Tibial nerve (tissue), 4 donors: Measurements from ENCODE around the gene DNM3. TPM values are rescaled to one million over a fixed set of nuclear protein-coding genes. Genes with fewer than 3 reads are reported as not detected.
A peak's percentile ranks its signal among the peaks of the same experiment; 100 is the strongest.
"Not testable (repeated sequence)": the region's sequence is repeated elsewhere in the genome, so short reads cannot be mapped to it uniquely, and the experiment has no call there.

ENCODE experiments used
- DNase-seq, 2 donors: peaks; one replicate each; pipeline ENCODE4 v3.0.0-alpha.2; 2019; ENCODE audit warnings: low spot score in 2 of 2
- H3K27ac ChIP-seq, 4 donors: fragments of 200-600 bp; sonication (generic) in 3 of 4; one replicate each; pipeline ENCODE4 v1.5.1; 2017 to 2019; ENCODE audit warnings: mild to moderate bottlenecking in 1 of 4
- H3K27me3 ChIP-seq, 2 donors: fragments of 200-600 bp; sonication (generic) in 1 of 2; one replicate each; pipeline versions ENCODE4 v1.5.1 to v1.6.0; 2017 to 2019
- H3K36me3 ChIP-seq, 3 donors: fragments of 200-600 bp; sonication (generic); one replicate each; pipeline ENCODE4 v1.5.1; 2018 to 2019
- H3K4me1 ChIP-seq, 4 donors: fragments of 200-600 bp; sonication (generic) in 3 of 4; one replicate each; pipeline ENCODE4 v1.5.1; 2017 to 2019
- H3K4me3 ChIP-seq, 4 donors: fragments of 200-600 bp; sonication (generic) in 3 of 4; one replicate each; pipeline ENCODE4 v1.5.1; 2017 to 2019; ENCODE audit warnings: mild to moderate bottlenecking in 1 of 4, moderate library complexity in 1 of 4
- H3K9me3 ChIP-seq, 4 donors: fragments of 200-600 bp; sonication (generic) in 3 of 4; one replicate each; pipeline ENCODE4 v1.5.1; 2017 to 2019
- EP300 ChIP-seq, 2 donors: sonication (generic); formaldehyde crosslinking; IDR thresholded peaks; one replicate each; pipeline ENCODE4 v1.6.1; 2017; ENCODE audit warnings: antibody characterized with exemption in 2 of 2, mild to moderate bottlenecking in 1 of 2
- POLR2A ChIP-seq, 2 donors: fragments of 450-650 bp; IDR thresholded peaks; one replicate each; pipeline ENCODE4 v1.6.1; 2017; ENCODE audit warnings: antibody characterized with exemption in 2 of 2, mild to moderate bottlenecking in 2 of 2, moderate library complexity in 2 of 2
- WGBS, 2 donors: methylation state at CpG; one replicate each; pipeline ENCODE4 v1.1.5; 2018; 5-methylcytosine and 5-hydroxymethylcytosine counted together
- total RNA-seq, 4 donors: library from RNA; depleted of rRNA; stranded (reverse); fragments of >200 nt; gene quantifications; one replicate each; pipeline ENCODE4 v1.1.0, GENCODE V29; 2016
- TF ChIP-seq, protein P1 (sequence below), 5 experiments: fragments of 200-600 bp in 3 of 5; fragments of 450-650 bp in 2 of 5; sonication (generic) in 3 of 5; IDR thresholded peaks; one replicate each; pipeline ENCODE4 v1.5.1; 2016 to 2019; ENCODE audit warnings: antibody characterized with exemption in 5 of 5, mild to moderate bottlenecking in 3 of 5, moderate library complexity in 2 of 5

The DNM3 gene
- total RNA-seq, 4 donors from 2014 or later, result 9.8 to 15.3 (median 12.3) TPM

DNA sequence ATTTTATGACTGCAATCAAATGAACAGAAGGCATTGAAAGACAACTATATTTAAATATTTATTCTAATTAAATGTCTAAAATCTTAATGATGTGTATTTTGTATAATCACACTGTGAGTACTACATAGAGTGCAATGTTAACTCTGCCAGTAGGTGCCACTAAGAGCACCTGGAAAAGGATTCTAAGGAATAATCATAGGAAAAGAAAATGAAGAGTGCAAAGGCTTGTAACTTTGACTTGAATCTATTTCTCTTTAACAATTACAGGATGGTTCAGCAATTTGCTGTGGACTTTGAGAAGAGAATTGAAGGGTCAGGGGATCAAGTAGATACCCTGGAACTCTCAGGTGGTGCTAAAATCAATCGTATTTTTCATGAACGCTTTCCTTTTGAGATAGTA is 200.4 kb downstream of the DNM3 start:
- Histone ChIP-seq H3K27me3 (no peaks in the 10 kb centered on the region), H3K27ac (no peak overlapping the region), H3K4me1 (no peaks in the 10 kb centered on the region), H3K36me3 (peaks cover 0 to 26% (median 0%) of the 10 kb centered on the region in 3 donors), H3K9me3 (no peaks in the 10 kb centered on the region), H3K4me3 (peak overlapping the region in 1 of 4 donors; percentile 13)
- WGBS, 2 donors, result 59 to 60% methylated on average over 2 of the region's 2 CpGs
- peak in 1 of 2 donors; percentile 33 for DNase-seq
- TF ChIP-seq POLR2A (IDR thresholded peaks at IDR 0.05), result no peak
- TF ChIP-seq, protein P1, sequence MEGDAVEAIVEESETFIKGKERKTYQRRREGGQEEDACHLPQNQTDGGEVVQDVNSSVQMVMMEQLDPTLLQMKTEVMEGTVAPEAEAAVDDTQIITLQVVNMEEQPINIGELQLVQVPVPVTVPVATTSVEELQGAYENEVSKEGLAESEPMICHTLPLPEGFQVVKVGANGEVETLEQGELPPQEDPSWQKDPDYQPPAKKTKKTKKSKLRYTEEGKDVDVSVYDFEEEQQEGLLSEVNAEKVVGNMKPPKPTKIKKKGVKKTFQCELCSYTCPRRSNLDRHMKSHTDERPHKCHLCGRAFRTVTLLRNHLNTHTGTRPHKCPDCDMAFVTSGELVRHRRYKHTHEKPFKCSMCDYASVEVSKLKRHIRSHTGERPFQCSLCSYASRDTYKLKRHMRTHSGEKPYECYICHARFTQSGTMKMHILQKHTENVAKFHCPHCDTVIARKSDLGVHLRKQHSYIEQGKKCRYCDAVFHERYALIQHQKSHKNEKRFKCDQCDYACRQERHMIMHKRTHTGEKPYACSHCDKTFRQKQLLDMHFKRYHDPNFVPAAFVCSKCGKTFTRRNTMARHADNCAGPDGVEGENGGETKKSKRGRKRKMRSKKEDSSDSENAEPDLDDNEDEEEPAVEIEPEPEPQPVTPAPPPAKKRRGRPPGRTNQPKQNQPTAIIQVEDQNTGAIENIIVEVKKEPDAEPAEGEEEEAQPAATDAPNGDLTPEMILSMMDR (IDR thresholded peaks at IDR 0.05), result peak; percentile 17 to 61 (median 29)

DNA sequence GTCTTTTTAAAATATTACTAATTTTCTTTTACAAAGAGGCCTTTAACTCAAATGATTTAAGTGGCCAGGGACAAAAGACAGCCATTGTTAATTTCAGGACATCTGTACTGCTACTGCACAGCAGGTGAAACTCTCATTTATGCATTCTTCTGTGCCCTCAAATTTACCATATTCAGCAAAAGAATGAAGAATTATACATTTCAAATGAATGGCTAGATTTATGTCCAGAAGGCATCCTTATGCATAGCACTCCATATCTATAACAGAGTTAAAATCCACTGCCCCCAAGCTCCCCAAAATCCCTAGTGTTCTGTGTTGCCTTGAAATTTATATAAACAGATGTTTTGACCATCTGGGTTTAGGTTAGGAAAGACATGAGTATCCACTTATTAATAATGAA is 202.6 kb downstream of the DNM3 start:
- no peak for DNase-seq
- H3K4me3 ChIP-seq, result no peak overlapping the region
- no peaks in the 10 kb centered on the region for H3K4me1 ChIP-seq
- peaks cover 0 to 21% (median 0%) of the 10 kb centered on the region in 3 donors for H3K36me3 ChIP-seq
- no peak overlapping the region for H3K27ac ChIP-seq
- TF ChIP-seq EP300 (IDR thresholded peaks at IDR 0.05), result no peak
- TF ChIP-seq POLR2A (IDR thresholded peaks at IDR 0.05), result no peak
- TF ChIP-seq, protein P1 (IDR thresholded peaks at IDR 0.05), result no peak
- H3K9me3 ChIP-seq, result no peaks in the 10 kb centered on the region
- H3K27me3 ChIP-seq, result no peaks in the 10 kb centered on the region

GRCh38 chr1:172051898-172052297 is 210.6 kb downstream of the DNM3 start:
- no peak for TF ChIP-seq EP300 (IDR thresholded peaks at IDR 0.05)
- TF ChIP-seq, protein P1 (IDR thresholded peaks at IDR 0.05), result no peak
- TF ChIP-seq POLR2A (IDR thresholded peaks at IDR 0.05), result no peak
- Histone ChIP-seq H3K27ac (no peak overlapping the region), H3K36me3 (peaks cover 0 to 6% (median 0%) of the 10 kb centered on the region in 3 donors), H3K9me3 (no peaks in the 10 kb centered on the region), H3K4me1 (no peaks in the 10 kb centered on the region), H3K27me3 (no peaks in the 10 kb centered on the region), H3K4me3 (no peak overlapping the region)
- no peak for DNase-seq
- 86 to 94% methylated on average over 2 of the region's 2 CpGs for WGBS, 2 donors

DNA sequence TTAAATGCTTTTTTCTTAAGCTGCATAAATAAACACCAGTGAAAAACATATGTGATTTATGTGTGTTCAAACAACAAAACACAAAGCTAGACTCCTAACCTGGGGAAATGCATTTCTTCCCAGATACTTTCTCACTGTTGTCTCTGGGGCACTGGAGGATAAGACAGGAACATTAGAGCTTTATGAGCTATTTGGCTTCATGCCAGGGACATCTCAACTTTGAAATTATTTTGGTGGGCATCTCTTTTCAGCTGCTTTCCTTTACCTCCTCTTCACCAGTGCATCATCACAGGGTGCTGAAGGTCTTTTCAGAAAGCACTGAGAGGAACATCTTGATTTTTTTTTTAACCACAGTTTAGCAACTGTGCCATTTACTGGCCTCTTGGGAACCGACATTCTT is 212.9 kb downstream of the DNM3 start:
- DNase-seq, result no peak
- peaks cover 0 to 6% (median 0%) of the 10 kb centered on the region in 3 donors for H3K36me3 ChIP-seq
- TF ChIP-seq, protein P1 (IDR thresholded peaks at IDR 0.05), result no peak
- TF ChIP-seq EP300 (IDR thresholded peaks at IDR 0.05) (no peak), POLR2A (IDR thresholded peaks at IDR 0.05) (no peak)
- no peaks in the 10 kb centered on the region for H3K9me3 ChIP-seq
- no peak overlapping the region for H3K4me3 ChIP-seq
- H3K27me3 ChIP-seq, result no peaks in the 10 kb centered on the region
- no peaks in the 10 kb centered on the region for H3K4me1 ChIP-seq
- WGBS, 2 donors, result 60 to 74% methylated on average over 1 of the region's 1 CpG
- H3K27ac ChIP-seq, result no peak overlapping the region

GRCh38 chr1:172055816-172056419 is 214.6 kb downstream of the DNM3 start:
- not testable (repeated sequence) for H3K36me3 ChIP-seq, H3K27me3 ChIP-seq, H3K27ac ChIP-seq, DNase-seq, H3K4me3 ChIP-seq, H3K9me3 ChIP-seq, H3K4me1 ChIP-seq
- 93 to 96% methylated on average over 22 to 23 of the region's 23 CpGs for WGBS, 2 donors

DNA sequence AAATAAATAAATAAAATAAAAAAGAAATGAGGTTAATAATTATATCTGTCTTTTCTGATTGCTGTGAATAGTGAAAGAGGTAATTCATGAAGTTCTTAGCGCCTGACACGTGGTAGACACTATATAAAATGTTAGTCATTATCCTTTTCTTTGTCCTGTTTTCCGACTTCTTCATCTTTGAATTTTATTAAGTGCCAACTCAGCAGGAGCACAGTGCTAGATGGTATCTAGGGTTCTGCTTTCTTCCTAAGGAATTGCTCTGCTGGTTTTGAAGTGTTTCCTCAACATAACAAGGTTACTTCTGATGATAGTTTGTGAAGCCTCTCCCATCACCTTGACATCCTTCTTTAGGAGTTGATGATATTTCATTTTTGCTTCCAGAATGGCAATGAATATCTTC is 227.0 kb downstream of the DNM3 start:
- Histone ChIP-seq H3K9me3 (no peaks in the 10 kb centered on the region), H3K4me1 (peaks cover 0 to 3% (median 0%) of the 10 kb centered on the region in 4 donors), H3K36me3 (no peaks in the 10 kb centered on the region), H3K4me3 (no peak overlapping the region), H3K27me3 (no peaks in the 10 kb centered on the region), H3K27ac (peak overlapping the region in 1 of 4 donors; percentile 76)
- TF ChIP-seq, protein P1 (IDR thresholded peaks at IDR 0.05), result no peak
- TF ChIP-seq POLR2A (IDR thresholded peaks at IDR 0.05), result no peak
- TF ChIP-seq EP300 (IDR thresholded peaks at IDR 0.05), result no peak
- DNase-seq, result no peak
- WGBS, 2 donors, result 79 to 85% methylated on average over 3 of the region's 3 CpGs
